Measurements from ENCODE around the gene GNG12.

GNG12 gene

GRCh38 chr1:67844988-67845387 lies 11.7 kb upstream of the GNG12 start:
- no peak for DNase-seq
- in situ Hi-C loops (cut with HindIII; ENCODE audit: low pct_ligation_motif_present, low pct_unique_long_range_greater_than_20kb, low sequenced_read_pairs) = no loop called here

GRCh38 chr1:67843746-67844145 lies 10.5 kb upstream of the GNG12 start:
- no peak for DNase-seq
- in situ Hi-C loops (cut with HindIII; ENCODE audit: low pct_ligation_motif_present, low pct_unique_long_range_greater_than_20kb, low sequenced_read_pairs) = no loop called here

GRCh38 chr1:67843331-67843730 lies 10.1 kb upstream of the GNG12 start:
- no peak for DNase-seq
- in situ Hi-C loops (cut with HindIII; ENCODE audit: low pct_ligation_motif_present, low pct_unique_long_range_greater_than_20kb, low sequenced_read_pairs) = no loop called here

- peak; percentile 73 for DNase-seq
- in situ Hi-C loops (cut with HindIII; ENCODE audit: low pct_ligation_motif_present, low pct_unique_long_range_greater_than_20kb, low sequenced_read_pairs) = no loop called here
These were observed 7.2 kb upstream of the GNG12 start for GRCh38 chr1:67840449-67840848.

GRCh38 chr1:67839826-67840225 lies 6.6 kb upstream of the GNG12 start:
- in situ Hi-C loops (cut with HindIII; ENCODE audit: low pct_ligation_motif_present, low pct_unique_long_range_greater_than_20kb, low sequenced_read_pairs) = no loop called here
- no peak for DNase-seq

GRCh38 chr1:67838180-67838910 lies 5.1 kb upstream of the GNG12 start:
- in situ Hi-C loops (cut with HindIII; ENCODE audit: low pct_ligation_motif_present, low pct_unique_long_range_greater_than_20kb, low sequenced_read_pairs) = no loop called here
- no peak for DNase-seq

GRCh38 chr1:67836769-67837168 lies 3.5 kb upstream of the GNG12 start:
- no peak for DNase-seq
- in situ Hi-C loops (cut with HindIII; ENCODE audit: low pct_ligation_motif_present, low pct_unique_long_range_greater_than_20kb, low sequenced_read_pairs) = no loop called here

GRCh38 chr1:67835663-67836452 lies 2.6 kb upstream of the GNG12 start:
- in situ Hi-C loops (cut with HindIII; ENCODE audit: low pct_ligation_motif_present, low pct_unique_long_range_greater_than_20kb, low sequenced_read_pairs) = no loop called here
- no peak for DNase-seq

- no peak for DNase-seq
- in situ Hi-C loops (cut with HindIII; ENCODE audit: low pct_ligation_motif_present, low pct_unique_long_range_greater_than_20kb, low sequenced_read_pairs) = no loop called here
These were observed 1.1 kb upstream of the GNG12 start for GRCh38 chr1:67834246-67834877.

- no peak for DNase-seq
- in situ Hi-C loops (cut with HindIII; ENCODE audit: low pct_ligation_motif_present, low pct_unique_long_range_greater_than_20kb, low sequenced_read_pairs) = no loop called here
These were observed 304 bp upstream of the GNG12 start for GRCh38 chr1:67833602-67833940.

- peak; percentile 70 for DNase-seq
- in situ Hi-C loops (cut with HindIII; ENCODE audit: low pct_ligation_motif_present, low pct_unique_long_range_greater_than_20kb, low sequenced_read_pairs) = no loop called here
These were observed 1.3 kb downstream of the GNG12 start for GRCh38 chr1:67831850-67832513.

- in situ Hi-C loops (cut with HindIII; ENCODE audit: low pct_ligation_motif_present, low pct_unique_long_range_greater_than_20kb, low sequenced_read_pairs) = no loop called here
- no peak for DNase-seq
These were observed 2.1 kb downstream of the GNG12 start for GRCh38 chr1:67830928-67831830.

GRCh38 chr1:67830226-67830625 lies 3.0 kb downstream of the GNG12 start:
- in situ Hi-C loops (cut with HindIII; ENCODE audit: low pct_ligation_motif_present, low pct_unique_long_range_greater_than_20kb, low sequenced_read_pairs) = no loop called here
- DNase-seq = no peak

GRCh38 chr1:67827688-67828087 lies 5.6 kb downstream of the GNG12 start:
- in situ Hi-C loops (cut with HindIII; ENCODE audit: low pct_ligation_motif_present, low pct_unique_long_range_greater_than_20kb, low sequenced_read_pairs) = no loop called here
- DNase-seq = no peak

- DNase-seq = no peak
- in situ Hi-C loops (cut with HindIII; ENCODE audit: low pct_ligation_motif_present, low pct_unique_long_range_greater_than_20kb, low sequenced_read_pairs) = no loop called here
These were observed 7.7 kb downstream of the GNG12 start for GRCh38 chr1:67825591-67825990.

GRCh38 chr1:67824766-67825165 lies 8.5 kb downstream of the GNG12 start:
- in situ Hi-C loops (cut with HindIII; ENCODE audit: low pct_ligation_motif_present, low pct_unique_long_range_greater_than_20kb, low sequenced_read_pairs) = no loop called here
- DNase-seq = no peak

- in situ Hi-C loops (cut with HindIII; ENCODE audit: low pct_ligation_motif_present, low pct_unique_long_range_greater_than_20kb, low sequenced_read_pairs) = no loop called here
- DNase-seq = no peak
These were observed 9.7 kb downstream of the GNG12 start for GRCh38 chr1:67823615-67824014.

- in situ Hi-C loops (cut with HindIII; ENCODE audit: low pct_ligation_motif_present, low pct_unique_long_range_greater_than_20kb, low sequenced_read_pairs) = no loop called here
- DNase-seq = no peak
These were observed 12.0 kb downstream of the GNG12 start for GRCh38 chr1:67821263-67821662.

All from ACHN (cell line).